ENCODE measurements around the gene CIBAR2.

GRCh38 chr16:85107083-85107482, 5.2 kb downstream of the CIBAR2 start:
- TF ChIP-seq, protein P1, sequence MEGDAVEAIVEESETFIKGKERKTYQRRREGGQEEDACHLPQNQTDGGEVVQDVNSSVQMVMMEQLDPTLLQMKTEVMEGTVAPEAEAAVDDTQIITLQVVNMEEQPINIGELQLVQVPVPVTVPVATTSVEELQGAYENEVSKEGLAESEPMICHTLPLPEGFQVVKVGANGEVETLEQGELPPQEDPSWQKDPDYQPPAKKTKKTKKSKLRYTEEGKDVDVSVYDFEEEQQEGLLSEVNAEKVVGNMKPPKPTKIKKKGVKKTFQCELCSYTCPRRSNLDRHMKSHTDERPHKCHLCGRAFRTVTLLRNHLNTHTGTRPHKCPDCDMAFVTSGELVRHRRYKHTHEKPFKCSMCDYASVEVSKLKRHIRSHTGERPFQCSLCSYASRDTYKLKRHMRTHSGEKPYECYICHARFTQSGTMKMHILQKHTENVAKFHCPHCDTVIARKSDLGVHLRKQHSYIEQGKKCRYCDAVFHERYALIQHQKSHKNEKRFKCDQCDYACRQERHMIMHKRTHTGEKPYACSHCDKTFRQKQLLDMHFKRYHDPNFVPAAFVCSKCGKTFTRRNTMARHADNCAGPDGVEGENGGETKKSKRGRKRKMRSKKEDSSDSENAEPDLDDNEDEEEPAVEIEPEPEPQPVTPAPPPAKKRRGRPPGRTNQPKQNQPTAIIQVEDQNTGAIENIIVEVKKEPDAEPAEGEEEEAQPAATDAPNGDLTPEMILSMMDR (conservative IDR thresholded peaks at IDR 0.05; ENCODE audit: low read length) = no peak
- TF ChIP-seq EZH2phosphoT487 (IDR thresholded peaks at IDR 0.05; ENCODE audit: borderline replicate concordance, low read depth, low read length) = no peak

Data from OCI-LY7 (cell line).